Type B pancreatic cell (in vitro differentiated cells): ENCODE data around the gene TOM1. TPM values are rescaled to one million over a fixed set of nuclear protein-coding genes. Genes with fewer than 3 reads are reported as not detected.

ENCODE experiments used
- DNase-seq: peaks from one replicate; pipeline ENCODE4 v3.0.0; 2021; ENCODE audit warnings: mixed read lengths; ENCODE audit not compliant: unreplicated experiment; ENCODE audit errors: extremely low spot score
- H3K27ac Mint-ChIP-seq: 2 replicates; pipeline ENCODE4 v1.8.0; 2021; ENCODE audit warnings: mild to moderate bottlenecking, mixed read lengths
- H3K27me3 Mint-ChIP-seq: 2 replicates; pipeline ENCODE4 v1.8.0; 2021; ENCODE audit warnings: mixed read lengths
- H3K36me3 Mint-ChIP-seq: 2 replicates; pipeline ENCODE4 v1.8.0; 2021; ENCODE audit warnings: mixed read lengths
- H3K4me1 Mint-ChIP-seq: one replicate; pipeline ENCODE4 v1.8.0; 2021; ENCODE audit warnings: mixed read lengths; ENCODE audit not compliant: unreplicated experiment
- H3K4me3 Mint-ChIP-seq: 2 replicates; pipeline ENCODE4 v1.8.0; 2021; ENCODE audit warnings: mild to moderate bottlenecking, mixed read lengths
- H3K9me3 Mint-ChIP-seq: 2 replicates; pipeline ENCODE4 v1.8.0; 2021; ENCODE audit warnings: mixed read lengths
- CTCF ChIP-seq: fragments of 200-600 bp; sonication (generic); conservative IDR thresholded peaks from 2 replicates; pipeline ENCODE4 v1.5.0; 2021; ENCODE audit warnings: antibody characterized with exemption, mild to moderate bottlenecking
- total RNA-seq: library from RNA; stranded (reverse); gene quantifications from 2 replicates; pipeline ENCODE4 v1.2.1, GENCODE V29; 2021; ENCODE audit warnings: low replicate concordance

The TOM1 gene
- total RNA-seq, 1 donor from 2014 or later = 37.6 TPM

- H3K27me3 Mint-ChIP-seq = peaks cover 5% of the 10 kb centered on the region
- TF ChIP-seq CTCF = no peak
- H3K4me1 Mint-ChIP-seq = peaks cover 19% of the 10 kb centered on the region
- H3K4me3 Mint-ChIP-seq = no peak overlapping the region
- H3K36me3 Mint-ChIP-seq = no peaks in the 10 kb centered on the region
- H3K9me3 Mint-ChIP-seq = no peaks in the 10 kb centered on the region
- no peak overlapping the region for H3K27ac Mint-ChIP-seq
- no peak for DNase-seq
Measured at GRCh38 chr22:35346596-35347220, 47.0 kb downstream of the TOM1 start.

DNA sequence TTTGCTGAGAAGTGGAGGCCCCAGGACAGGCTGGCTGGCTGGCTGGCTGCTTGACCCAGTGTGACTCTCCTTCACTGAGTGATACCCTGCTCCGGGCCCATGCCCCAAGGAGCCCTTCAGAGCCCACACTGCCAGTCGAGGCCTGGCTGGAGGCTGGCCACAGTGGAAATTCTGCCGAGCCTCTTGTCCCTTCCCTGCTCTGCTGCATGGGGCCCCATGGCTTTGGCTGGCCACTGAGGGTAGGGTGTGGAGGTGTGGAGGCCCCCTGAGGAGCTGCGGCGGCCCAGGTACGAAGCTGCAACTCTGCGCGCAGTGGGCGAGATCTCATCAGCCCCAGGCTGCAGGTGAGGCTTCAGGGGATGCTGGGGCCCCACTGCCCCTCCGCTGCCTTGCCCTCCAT lies 47.8 kb downstream of the TOM1 start:
- H3K4me3 Mint-ChIP-seq = no peak overlapping the region
- TF ChIP-seq CTCF = no peak
- no peaks in the 10 kb centered on the region for H3K36me3 Mint-ChIP-seq
- DNase-seq = no peak
- no peak overlapping the region for H3K27ac Mint-ChIP-seq
- no peaks in the 10 kb centered on the region for H3K9me3 Mint-ChIP-seq
- peaks cover 20% of the 10 kb centered on the region for H3K4me1 Mint-ChIP-seq
- H3K27me3 Mint-ChIP-seq = peaks cover 5% of the 10 kb centered on the region

GRCh38 chr22:35348026-35348590 lies 48.4 kb downstream of the TOM1 start:
- peaks cover 5% of the 10 kb centered on the region for H3K27me3 Mint-ChIP-seq
- peaks cover 20% of the 10 kb centered on the region for H3K4me1 Mint-ChIP-seq
- H3K27ac Mint-ChIP-seq = no peak overlapping the region
- no peaks in the 10 kb centered on the region for H3K9me3 Mint-ChIP-seq
- H3K36me3 Mint-ChIP-seq = no peaks in the 10 kb centered on the region
- DNase-seq = no peak
- H3K4me3 Mint-ChIP-seq = no peak overlapping the region
- TF ChIP-seq CTCF = no peak

DNA sequence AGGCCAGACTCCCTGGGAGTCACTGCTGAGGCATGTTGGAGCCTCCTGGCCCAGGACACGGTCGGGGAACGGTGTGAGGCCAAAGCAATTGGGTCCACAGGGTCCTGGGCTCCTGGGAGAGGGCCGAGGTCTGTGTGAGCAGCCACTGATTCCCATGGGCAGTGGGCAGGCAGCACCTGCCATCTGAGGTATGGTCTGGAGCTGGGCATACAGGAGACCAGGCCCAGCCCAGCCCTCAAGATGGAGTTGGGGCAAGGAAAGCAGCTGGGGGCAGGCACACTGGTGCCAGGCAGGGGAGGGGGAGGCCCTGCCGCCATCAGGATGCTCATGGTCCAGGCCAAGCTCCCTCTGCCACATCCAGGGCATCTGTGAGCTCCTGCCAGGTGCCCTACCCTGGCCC lies 49.0 kb downstream of the TOM1 start:
- Mint-ChIP-seq H3K27me3 (peaks cover 5% of the 10 kb centered on the region), H3K4me1 (peaks cover 20% of the 10 kb centered on the region), H3K36me3 (no peaks in the 10 kb centered on the region), H3K9me3 (no peaks in the 10 kb centered on the region), H3K4me3 (no peak overlapping the region), H3K27ac (no peak overlapping the region)
- no peak for TF ChIP-seq CTCF
- DNase-seq = no peak

DNA sequence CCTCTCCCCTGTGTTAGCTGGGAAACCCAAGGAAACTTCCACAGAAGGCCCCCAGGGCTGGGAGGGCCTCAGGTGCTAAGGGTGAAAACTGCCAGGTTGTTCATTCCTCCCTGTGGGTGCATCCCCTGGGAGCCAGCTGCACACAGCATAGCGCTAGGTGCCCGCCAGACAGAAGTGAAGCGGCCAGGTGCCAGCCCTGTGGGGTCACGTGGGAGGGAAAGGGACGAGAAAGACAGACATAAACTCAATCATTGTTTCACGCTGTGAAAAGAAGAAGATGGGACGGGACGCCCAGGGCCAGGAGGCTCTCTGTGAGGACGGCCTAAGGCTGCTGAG lies 49.6 kb downstream of the TOM1 start:
- peaks cover 5% of the 10 kb centered on the region for H3K27me3 Mint-ChIP-seq
- H3K27ac Mint-ChIP-seq = peak overlapping the region; percentile 39
- TF ChIP-seq CTCF = no peak
- H3K36me3 Mint-ChIP-seq = no peaks in the 10 kb centered on the region
- peak overlapping the region; percentile 20 for H3K4me3 Mint-ChIP-seq
- no peaks in the 10 kb centered on the region for H3K9me3 Mint-ChIP-seq
- DNase-seq = no peak
- H3K4me1 Mint-ChIP-seq = peaks cover 20% of the 10 kb centered on the region
